IgD-negative memory B cell (primary cell): ENCODE data around the gene KIAA0513. TPM values are rescaled to one million over a fixed set of nuclear protein-coding genes. Genes with fewer than 3 reads are reported as not detected.

ENCODE experiments used
- H3K27ac Mint-ChIP-seq, 3 donors: one replicate each; pipeline ENCODE4 v1.8.0; 2020 to 2022; ENCODE audit warnings: mild to moderate bottlenecking in 3 of 3, mixed read lengths in 3 of 3, moderate library complexity in 1 of 3
- H3K27me3 Mint-ChIP-seq: one replicate; pipeline ENCODE4 v1.8.0; 2021; ENCODE audit warnings: mixed read lengths
- H3K36me3 Mint-ChIP-seq: one replicate; pipeline ENCODE4 v1.8.0; 2020; ENCODE audit warnings: mild to moderate bottlenecking, mixed read lengths
- H3K4me1 Mint-ChIP-seq, 3 donors: one replicate each; pipeline ENCODE4 v1.8.0; 2020 to 2022; ENCODE audit warnings: mixed read lengths in 3 of 3, mild to moderate bottlenecking in 1 of 3
- H3K4me3 Mint-ChIP-seq, 4 donors: one replicate each; pipeline ENCODE4 v1.8.0; 2020 to 2022; ENCODE audit warnings: mild to moderate bottlenecking in 4 of 4, mixed read lengths in 4 of 4, moderate library complexity in 3 of 4
- H3K9me3 Mint-ChIP-seq, 3 donors: one replicate each; pipeline ENCODE4 v1.8.0; 2020 to 2021; ENCODE audit warnings: mixed read lengths in 3 of 3, mild to moderate bottlenecking in 1 of 3
- polyA plus RNA-seq: library from polyadenylated mRNA; unstranded; fragments of 300-500 nt; fragmentation: Illumina TruSeq; gene quantifications from one replicate; pipeline ENCODE4 v1.2.3, GENCODE V29; 2021

The KIAA0513 gene
- polyA plus RNA-seq, 1 donor from 2014 or later = 1.1 TPM

GRCh38 chr16:85088570-85089199 lies 61.1 kb downstream of the KIAA0513 start:
- no peaks in the 10 kb centered on the region for H3K36me3 Mint-ChIP-seq
- peaks cover under 1 to 10% (median 2%) of the 10 kb centered on the region in 3 donors for H3K4me1 Mint-ChIP-seq
- peak overlapping the region in 1 of 4 donors; percentile 65 for H3K4me3 Mint-ChIP-seq
- no peak overlapping the region for H3K27ac Mint-ChIP-seq
- peaks cover 2% of the 10 kb centered on the region for H3K27me3 Mint-ChIP-seq
- no peaks in the 10 kb centered on the region for H3K9me3 Mint-ChIP-seq

- no peak overlapping the region for H3K27ac Mint-ChIP-seq
- no peak overlapping the region for H3K4me3 Mint-ChIP-seq
- H3K9me3 Mint-ChIP-seq = no peaks in the 10 kb centered on the region
- peaks cover 0 to 10% (median 2%) of the 10 kb centered on the region in 3 donors for H3K4me1 Mint-ChIP-seq
- H3K36me3 Mint-ChIP-seq = no peaks in the 10 kb centered on the region
- peaks cover 2% of the 10 kb centered on the region for H3K27me3 Mint-ChIP-seq
Measured at GRCh38 chr16:85089525-85089924, 61.9 kb downstream of the KIAA0513 start.

- Mint-ChIP-seq H3K27ac (no peak overlapping the region), H3K4me1 (peaks cover 0 to 6% (median 2%) of the 10 kb centered on the region in 3 donors), H3K36me3 (no peaks in the 10 kb centered on the region), H3K9me3 (no peaks in the 10 kb centered on the region), H3K4me3 (no peak overlapping the region), H3K27me3 (no peaks in the 10 kb centered on the region)
Measured at GRCh38 chr16:85090181-85090580, 62.6 kb downstream of the KIAA0513 start.

- no peaks in the 10 kb centered on the region for H3K36me3 Mint-ChIP-seq
- H3K4me1 Mint-ChIP-seq = peaks cover 0 to 3% (median 0%) of the 10 kb centered on the region in 3 donors
- no peaks in the 10 kb centered on the region for H3K9me3 Mint-ChIP-seq
- H3K4me3 Mint-ChIP-seq = no peak overlapping the region
- H3K27me3 Mint-ChIP-seq = no peaks in the 10 kb centered on the region
- no peak overlapping the region for H3K27ac Mint-ChIP-seq
Measured at GRCh38 chr16:85090873-85091521, 63.4 kb downstream of the KIAA0513 start.

- H3K27me3 Mint-ChIP-seq = no peaks in the 10 kb centered on the region
- H3K4me3 Mint-ChIP-seq = no peak overlapping the region
- no peak overlapping the region for H3K27ac Mint-ChIP-seq
- peaks cover 0 to 3% (median 0%) of the 10 kb centered on the region in 3 donors for H3K4me1 Mint-ChIP-seq
- H3K36me3 Mint-ChIP-seq = no peaks in the 10 kb centered on the region
- H3K9me3 Mint-ChIP-seq = no peaks in the 10 kb centered on the region
Measured at GRCh38 chr16:85091522-85091910, 63.9 kb downstream of the KIAA0513 start.

- Mint-ChIP-seq H3K9me3 (no peaks in the 10 kb centered on the region), H3K27ac (no peak overlapping the region), H3K36me3 (no peaks in the 10 kb centered on the region), H3K27me3 (no peaks in the 10 kb centered on the region), H3K4me1 (no peaks in the 10 kb centered on the region), H3K4me3 (no peak overlapping the region)
Measured at GRCh38 chr16:85092309-85092708, 64.7 kb downstream of the KIAA0513 start.

GRCh38 chr16:85092851-85093250 lies 65.3 kb downstream of the KIAA0513 start:
- Mint-ChIP-seq H3K4me1 (no peaks in the 10 kb centered on the region), H3K27me3 (no peaks in the 10 kb centered on the region), H3K36me3 (no peaks in the 10 kb centered on the region), H3K4me3 (no peak overlapping the region), H3K9me3 (no peaks in the 10 kb centered on the region), H3K27ac (no peak overlapping the region)

- Mint-ChIP-seq H3K9me3 (no peaks in the 10 kb centered on the region), H3K36me3 (no peaks in the 10 kb centered on the region), H3K4me3 (no peak overlapping the region), H3K27ac (no peak overlapping the region), H3K27me3 (no peaks in the 10 kb centered on the region), H3K4me1 (no peaks in the 10 kb centered on the region)
Measured at GRCh38 chr16:85093705-85094104, 66.1 kb downstream of the KIAA0513 start.

GRCh38 chr16:85094176-85094805 lies 66.7 kb downstream of the KIAA0513 start:
- Mint-ChIP-seq H3K4me3 (no peak overlapping the region), H3K36me3 (no peaks in the 10 kb centered on the region), H3K4me1 (no peaks in the 10 kb centered on the region), H3K27ac (no peak overlapping the region), H3K27me3 (peaks cover 1% of the 10 kb centered on the region), H3K9me3 (no peaks in the 10 kb centered on the region)

- Mint-ChIP-seq H3K9me3 (no peaks in the 10 kb centered on the region), H3K27me3 (peaks cover 1% of the 10 kb centered on the region), H3K4me1 (no peaks in the 10 kb centered on the region), H3K4me3 (no peak overlapping the region), H3K27ac (no peak overlapping the region), H3K36me3 (no peaks in the 10 kb centered on the region)
Measured at GRCh38 chr16:85094812-85095211, 67.2 kb downstream of the KIAA0513 start.

- no peak overlapping the region for H3K27ac Mint-ChIP-seq
Measured at GRCh38 chr16:85096921-85097320, 69.3 kb downstream of the KIAA0513 start.

GRCh38 chr16:85098565-85098964 lies 71.0 kb downstream of the KIAA0513 start:
- peaks cover 5% of the 10 kb centered on the region for H3K27me3 Mint-ChIP-seq
- H3K9me3 Mint-ChIP-seq = no peaks in the 10 kb centered on the region
- H3K4me3 Mint-ChIP-seq = no peak overlapping the region
- no peak overlapping the region for H3K27ac Mint-ChIP-seq
- H3K4me1 Mint-ChIP-seq = peaks cover 4 to 6% (median 4%) of the 10 kb centered on the region in 3 donors
- H3K36me3 Mint-ChIP-seq = no peaks in the 10 kb centered on the region

More at GRCh38 chr16:85096921-85097320, 69.3 kb downstream of the KIAA0513 start:
- peaks cover 1% of the 10 kb centered on the region for H3K27me3 Mint-ChIP-seq
- H3K9me3 Mint-ChIP-seq = no peaks in the 10 kb centered on the region
- no peak overlapping the region for H3K4me3 Mint-ChIP-seq
- no peaks in the 10 kb centered on the region for H3K36me3 Mint-ChIP-seq
- H3K4me1 Mint-ChIP-seq = peaks cover 0 to 2% (median under 1%) of the 10 kb centered on the region in 3 donors

- H3K36me3 Mint-ChIP-seq = no peaks in the 10 kb centered on the region
- no peaks in the 10 kb centered on the region for H3K9me3 Mint-ChIP-seq
- peaks cover 7 to 13% (median 9%) of the 10 kb centered on the region in 3 donors for H3K4me1 Mint-ChIP-seq
- H3K27ac Mint-ChIP-seq = peak overlapping the region in 1 of 3 donors; percentile 74
- H3K4me3 Mint-ChIP-seq = no peak overlapping the region
- peaks cover 8% of the 10 kb centered on the region for H3K27me3 Mint-ChIP-seq
Measured at GRCh38 chr16:85100265-85100664, 72.7 kb downstream of the KIAA0513 start.

- Mint-ChIP-seq H3K27ac (no peak overlapping the region), H3K36me3 (no peaks in the 10 kb centered on the region), H3K4me1 (peaks cover 9 to 15% (median 10%) of the 10 kb centered on the region in 3 donors), H3K4me3 (no peak overlapping the region), H3K9me3 (no peaks in the 10 kb centered on the region), H3K27me3 (peaks cover 11% of the 10 kb centered on the region)
Measured at GRCh38 chr16:85101956-85102630, 74.5 kb downstream of the KIAA0513 start.
